Fibroblast of lung (primary cell): ENCODE measurements around the gene SUSD5.

Experiments
- EZH2 ChIP-seq: IDR thresholded peaks from 2 replicates; pipeline ENCODE4 v1.5.1; 2012; ENCODE audit warnings: low read length, control low read depth, mild to moderate bottlenecking; ENCODE audit errors: missing control alignments
- TF ChIP-seq, protein P1 (sequence below), 2 donors: IDR thresholded peaks in 1 of 2; conservative IDR thresholded peaks in 1 of 2; 1 replicate in 1 of 2; 2 replicates in 1 of 2; pipeline ENCODE4 v1.5.1; 2011 to 2012; ENCODE audit warnings: low read length in 2 of 2, control low read depth in 1 of 2, inconsistent platforms in 1 of 2, low read depth in 1 of 2, mild to moderate bottlenecking in 1 of 2

DNA sequence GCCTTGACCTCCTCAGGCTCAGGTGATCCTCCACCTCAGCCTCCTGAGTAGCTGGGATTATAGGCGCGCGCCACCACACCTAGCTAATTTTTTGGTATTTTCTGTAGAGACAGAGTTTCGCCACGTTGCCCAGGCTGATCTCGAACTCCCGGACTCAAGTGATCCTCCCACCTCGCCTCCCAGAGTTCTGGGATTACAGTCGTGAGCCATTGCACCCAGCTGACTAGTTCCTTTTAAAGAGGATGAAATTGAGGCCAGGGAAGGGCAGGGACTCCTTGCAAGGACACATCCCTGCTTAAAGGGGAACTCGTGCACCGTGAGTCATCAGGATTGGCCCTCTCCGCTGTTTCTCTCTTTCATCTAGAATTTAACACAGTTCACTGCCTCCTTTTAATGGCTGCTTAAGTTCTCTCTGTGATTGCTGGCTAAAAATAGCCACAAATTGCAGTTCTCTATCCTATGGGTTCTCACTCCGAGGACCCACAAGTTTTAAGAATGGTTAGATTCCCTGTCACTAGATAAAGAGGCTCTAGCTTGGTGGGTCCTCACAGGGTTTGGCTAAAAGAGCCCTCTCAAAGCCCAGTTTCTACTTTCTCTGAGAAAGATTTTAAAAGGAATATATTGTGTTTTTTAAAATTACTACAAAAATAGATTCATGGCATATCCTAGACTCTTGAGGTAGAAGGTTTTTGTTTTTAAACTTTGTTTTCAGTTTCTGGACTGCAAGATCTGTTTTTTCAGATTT lies 103.4 kb downstream of the SUSD5 start:
- TF ChIP-seq, protein P1, sequence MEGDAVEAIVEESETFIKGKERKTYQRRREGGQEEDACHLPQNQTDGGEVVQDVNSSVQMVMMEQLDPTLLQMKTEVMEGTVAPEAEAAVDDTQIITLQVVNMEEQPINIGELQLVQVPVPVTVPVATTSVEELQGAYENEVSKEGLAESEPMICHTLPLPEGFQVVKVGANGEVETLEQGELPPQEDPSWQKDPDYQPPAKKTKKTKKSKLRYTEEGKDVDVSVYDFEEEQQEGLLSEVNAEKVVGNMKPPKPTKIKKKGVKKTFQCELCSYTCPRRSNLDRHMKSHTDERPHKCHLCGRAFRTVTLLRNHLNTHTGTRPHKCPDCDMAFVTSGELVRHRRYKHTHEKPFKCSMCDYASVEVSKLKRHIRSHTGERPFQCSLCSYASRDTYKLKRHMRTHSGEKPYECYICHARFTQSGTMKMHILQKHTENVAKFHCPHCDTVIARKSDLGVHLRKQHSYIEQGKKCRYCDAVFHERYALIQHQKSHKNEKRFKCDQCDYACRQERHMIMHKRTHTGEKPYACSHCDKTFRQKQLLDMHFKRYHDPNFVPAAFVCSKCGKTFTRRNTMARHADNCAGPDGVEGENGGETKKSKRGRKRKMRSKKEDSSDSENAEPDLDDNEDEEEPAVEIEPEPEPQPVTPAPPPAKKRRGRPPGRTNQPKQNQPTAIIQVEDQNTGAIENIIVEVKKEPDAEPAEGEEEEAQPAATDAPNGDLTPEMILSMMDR (conservative IDR thresholded peaks at IDR 0.05 in 1 of 2, IDR thresholded peaks at IDR 0.05 in 1 of 2; ENCODE audit: low read depth in 1 of 2, low read length in 2 of 2): no peak
- no peak for TF ChIP-seq EZH2
